HepG2 (cell line): Measurements from ENCODE around the gene PARN. TPM values are rescaled to one million over a fixed set of nuclear protein-coding genes. Genes with fewer than 3 reads are reported as not detected.

Experiments
- BHLHE40 ChIP-seq: IDR thresholded peaks from 2 replicates; pipeline ENCODE4 v1.6.1; 2011; ENCODE audit warnings: low read length, improper control_type of control experiment
- FOXP4 ChIP-seq: sonication (generic); formaldehyde crosslinking; IDR thresholded peaks from 2 replicates; pipeline ENCODE4 v1.4.0; 2020; ENCODE audit warnings: missing genetic modification reagents
- HNRNPH1 ChIP-seq: fragments of 200-400 bp; formaldehyde crosslinking; optimal IDR thresholded peaks from 2 replicates; pipeline ENCODE3; 2017; ENCODE audit warnings: mild to moderate bottlenecking, low read depth, low read length
- MEIS2 ChIP-seq: sonication (generic); formaldehyde crosslinking; IDR thresholded peaks from 2 replicates; pipeline ENCODE4 v1.9.0; 2021; ENCODE audit warnings: mild to moderate bottlenecking, missing genetic modification reagents
- MYPOP ChIP-seq: sonication (generic); formaldehyde crosslinking; IDR thresholded peaks from 2 replicates; pipeline ENCODE4 v1.8.1; 2023; ENCODE audit warnings: mild to moderate bottlenecking, moderate library complexity, missing genetic modification reagents
- POLR2G ChIP-seq: fragments of 200-400 bp; formaldehyde crosslinking; IDR thresholded peaks from 2 replicates; pipeline ENCODE4 v1.6.1; 2018; ENCODE audit warnings: mild to moderate bottlenecking, low read depth, low read length, moderate library complexity
- RAD51 ChIP-seq: fragments of 450-650 bp; IDR thresholded peaks from 2 replicates; pipeline ENCODE4 v1.6.1; 2016; ENCODE audit warnings: borderline replicate concordance
- SP1 ChIP-seq, 2 experiments: fragments of 450-650 bp in 1 of 2; sonication (generic) in 1 of 2; formaldehyde crosslinking in 1 of 2; IDR thresholded peaks; 2 replicates each; pipeline versions ENCODE4 v1.4.0 to v1.6.1; 2016 to 2020; ENCODE audit warnings: missing genetic modification reagents in 1 of 2
- TP53 ChIP-seq: sonication (generic); formaldehyde crosslinking; conservative IDR thresholded peaks from 2 replicates; pipeline ENCODE4 v1.4.0; 2020; ENCODE audit warnings: missing genetic modification reagents
- USF2 ChIP-seq, 2 experiments: sonication (generic) in 1 of 2; formaldehyde crosslinking in 1 of 2; IDR thresholded peaks; 2 replicates each; pipeline versions ENCODE4 v1.5.1 to v1.6.1; 2011 to 2020; ENCODE audit warnings: borderline replicate concordance in 1 of 2, low read depth in 1 of 2, low read length in 1 of 2, mild to moderate bottlenecking in 1 of 2, missing genetic modification reagents in 1 of 2, moderate library complexity in 1 of 2
- ZBTB3 ChIP-seq: sonication (generic); formaldehyde crosslinking; IDR thresholded peaks from 2 replicates; pipeline ENCODE4 v1.4.0; 2020; ENCODE audit warnings: low read depth, mild to moderate bottlenecking, moderate library complexity, missing genetic modification reagents, borderline replicate concordance
- ZBTB42 ChIP-seq: sonication (generic); formaldehyde crosslinking; IDR thresholded peaks from 2 replicates; pipeline ENCODE4 v1.5.0; 2020; ENCODE audit warnings: mild to moderate bottlenecking, missing genetic modification reagents
- ZNF142 ChIP-seq: sonication (generic); formaldehyde crosslinking; IDR thresholded peaks from 2 replicates; pipeline ENCODE4 v1.4.0; 2020; ENCODE audit warnings: missing genetic modification reagents
- ZNF264 ChIP-seq: sonication (generic); formaldehyde crosslinking; IDR thresholded peaks from 2 replicates; pipeline ENCODE4 v1.4.0; 2020; ENCODE audit warnings: missing genetic modification reagents
- polyA plus RNA-seq, 8 experiments: library from polyadenylated mRNA; depleted of rRNA in 3 of 8; stranded (reverse) in 7 of 8; unstranded in 1 of 8; fragments of >200 nt; fragmentation: Illumina TruSeq in 4 of 8; extraction: Trizol in 4 of 8; gene quantifications; 2 replicates each; pipeline versions ENCODE4 v1.2.1 to v1.2.3, GENCODE V29; 2011 to 2016; ENCODE audit warnings: low read depth in 4 of 8, missing spikeins in 1 of 8, mixed read lengths in 1 of 8; ENCODE audit not compliant: insufficient read depth in 1 of 8
- total RNA-seq, 5 experiments: library from RNA; depleted of rRNA; stranded (reverse); fragments of >200 nt; fragmentation: Illumina TruSeq; extraction: Trizol; gene quantifications; 2 replicates each; pipeline ENCODE4 v1.2.3, GENCODE V29; 2016; ENCODE audit warnings: low read depth in 1 of 5

The PARN gene
- total and polyA plus RNA-seq, 2 of the 13 experiments (the other 11 are each of a cell fraction or from before 2014, with no cell fraction given), result 13.3 to 47.6 TPM

- TF ChIP-seq FOXP4 (CRISPR knock-in tag) (0 out of 2 replicates have a peak, but pooled peaks have one; percentile 15), POLR2G (0 out of 2 replicates have a peak, but pooled peaks have one; percentile 19), RAD51 (peak; percentile 13; the same call in 1 of the 2 replicates), SP1 (IDR thresholded peaks at IDR 0.05) (no peak), SP1 (CRISPR knock-in tag; IDR thresholded peaks at IDR 0.05) (0 out of 2 replicates have a peak, but pooled peaks have one; percentile 16), USF2 (IDR thresholded peaks at IDR 0.05; ENCODE audit: low read depth, low read length) (peak; percentile 41), USF2 (CRISPR knock-in tag; IDR thresholded peaks at IDR 0.05; ENCODE audit: borderline replicate concordance) (no peak; the same call in 1 of the 2 replicates), ZNF264 (CRISPR knock-in tag) (0 out of 2 replicates have a peak, but pooled peaks have one; percentile 44), MYPOP (CRISPR knock-in tag) (0 out of 2 replicates have a peak, but pooled peaks have one; percentile 35), ZBTB42 (CRISPR knock-in tag) (no peak), MEIS2 (CRISPR knock-in tag) (no peak), HNRNPH1 (no peak), ZBTB3 (CRISPR knock-in tag) (no peak), ZNF142 (CRISPR knock-in tag) (0 out of 2 replicates have a peak, but pooled peaks have one; percentile 56), BHLHE40 (no peak), TP53 (CRISPR knock-in tag) (no peak)
These were observed 42.4 kb upstream of the PARN start (continued) for GRCh38 chr16:14672403-14672971.
